ENCODE measurements around the gene FRMD6.

- TF ChIP-seq POLR2A (IDR thresholded peaks at IDR 0.05; ENCODE audit: low read length): no peak
- TF ChIP-seq GATA1 (IDR thresholded peaks at IDR 0.05; ENCODE audit: low read depth, low read length): no peak
Measured at GRCh38 chr14:51644217-51644933, 7.3 kb upstream of the FRMD6 start.

Measured in erythroblast (primary cell).